ENCODE measurements around the gene DMAC2. TPM values are rescaled to one million over a fixed set of nuclear protein-coding genes. Genes with fewer than 3 reads are reported as not detected.

The DMAC2 gene
- total and polyA plus RNA-seq, 2 of the 13 experiments (the other 11 are each of a cell fraction or from before 2014, with no cell fraction given) = 39.0 to 66.0 TPM

DNA sequence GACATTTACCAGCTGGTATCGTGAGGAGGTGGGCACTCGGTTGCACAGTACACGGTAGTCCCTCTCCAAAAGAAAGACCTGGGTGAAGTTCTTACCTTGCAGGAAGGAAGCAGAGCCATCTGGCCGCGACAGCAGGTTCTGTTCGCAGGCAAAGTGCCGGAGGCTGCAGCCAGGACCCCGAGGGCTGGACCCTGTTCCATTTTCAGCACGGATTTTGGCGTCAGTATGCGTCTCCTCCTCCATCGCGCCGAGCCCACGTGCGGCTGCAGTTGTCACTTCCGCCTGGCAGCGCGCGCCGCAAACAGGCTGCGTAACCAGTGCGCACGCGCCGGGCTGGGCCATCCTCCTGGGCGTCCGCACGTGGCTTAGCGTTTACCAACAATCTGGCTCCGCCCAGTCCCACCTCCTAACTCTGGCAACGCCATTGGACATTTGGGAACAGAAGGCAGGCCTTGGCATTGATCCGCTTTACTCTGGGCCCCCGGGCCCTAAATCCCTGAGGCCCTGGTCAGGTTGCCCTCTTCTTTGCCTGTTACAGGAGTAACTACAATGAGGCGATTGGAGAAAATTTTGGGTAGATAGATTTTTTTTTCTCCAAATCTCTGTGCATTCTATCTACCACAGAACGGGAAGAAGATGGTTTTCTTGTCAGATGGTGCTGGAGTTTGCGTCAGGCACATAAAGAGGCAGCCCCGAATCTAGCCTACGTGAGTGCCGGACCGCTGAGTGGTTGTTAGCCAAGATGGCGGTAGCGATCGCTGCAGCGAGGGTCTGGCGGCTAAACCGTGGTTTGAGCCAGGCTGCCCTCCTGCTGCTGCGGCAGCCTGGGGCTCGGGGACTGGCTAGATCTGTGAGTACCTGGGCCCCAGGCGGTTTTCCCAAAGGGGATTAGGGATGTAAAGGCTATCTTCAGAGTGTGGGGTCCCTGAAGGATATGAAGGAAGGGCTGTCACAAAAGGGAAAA is 42.3 kb downstream of the DMAC2 start, which contains the start of the genes BCKDHA and EXOSC5 (continued):
- TF ChIP-seq PRPF4 (IDR thresholded peaks at IDR 0.05; ENCODE audit: low read depth, low read length, poor library complexity, severe bottlenecking) (no peak), GABPB1 (CRISPR knock-in tag; IDR thresholded peaks at IDR 0.05) (peak; percentile 97), ZNF343 (CRISPR knock-in tag; IDR thresholded peaks at IDR 0.05) (0 out of 2 replicates have a peak, but pooled peaks have one; percentile 28), MED1 (CRISPR knock-in tag; IDR thresholded peaks at IDR 0.05) (peak; percentile 55), SALL1 (CRISPR knock-in tag; IDR thresholded peaks at IDR 0.05) (peak; percentile 80), ZNF781 (CRISPR knock-in tag; IDR thresholded peaks at IDR 0.05; ENCODE audit: borderline replicate concordance, not compliant biosample characterization) (peak; percentile 71), ZNF816 (CRISPR knock-in tag; IDR thresholded peaks at IDR 0.05; ENCODE audit: borderline replicate concordance) (no peak), NONO (IDR thresholded peaks at IDR 0.05) (no peak), NONO (CRISPR knock-in tag; conservative IDR thresholded peaks at IDR 0.05) (peak; percentile 67; the same call in 1 of the 2 replicates), ZSCAN20 (CRISPR knock-in tag; IDR thresholded peaks at IDR 0.05; ENCODE audit: borderline replicate concordance) (peak; percentile 77; the same call in 1 of the 2 replicates), ZFP36L1 (CRISPR knock-in tag; IDR thresholded peaks at IDR 0.05) (peak; percentile 49; the same call in 1 of the 2 replicates), KLF16 (CRISPR knock-in tag; IDR thresholded peaks at IDR 0.05) (peak; percentile 59 to 67; a peak in 2 of 4 replicates), ZBTB38 (CRISPR knock-in tag; IDR thresholded peaks at IDR 0.05) (peak; percentile 45), SRSF1 (optimal IDR thresholded peaks at IDR 0.05; ENCODE audit: low read depth, low read length) (no peak), ZNF496 (CRISPR knock-in tag; IDR thresholded peaks at IDR 0.05; ENCODE audit: insufficient replicate concordance) (no peak), ZNF564 (CRISPR knock-in tag; IDR thresholded peaks at IDR 0.05) (peak; percentile 35; the same call in 1 of the 2 replicates), MED13 (CRISPR knock-in tag; IDR thresholded peaks at IDR 0.05) (peak; percentile 77), SAP130 (CRISPR knock-in tag; IDR thresholded peaks at IDR 0.05; ENCODE audit: low read depth) (peak; percentile 100), NFIC (IDR thresholded peaks at IDR 0.05; ENCODE audit: low read length) (0 out of 2 replicates have a peak, but pooled peaks have one; percentile 15), ZNF232 (CRISPR knock-in tag; IDR thresholded peaks at IDR 0.05; ENCODE audit: borderline replicate concordance) (peak; percentile 83), THAP11 (CRISPR knock-in tag; IDR thresholded peaks at IDR 0.05) (peak; percentile 91)
- TF ChIP-seq, protein P1, sequence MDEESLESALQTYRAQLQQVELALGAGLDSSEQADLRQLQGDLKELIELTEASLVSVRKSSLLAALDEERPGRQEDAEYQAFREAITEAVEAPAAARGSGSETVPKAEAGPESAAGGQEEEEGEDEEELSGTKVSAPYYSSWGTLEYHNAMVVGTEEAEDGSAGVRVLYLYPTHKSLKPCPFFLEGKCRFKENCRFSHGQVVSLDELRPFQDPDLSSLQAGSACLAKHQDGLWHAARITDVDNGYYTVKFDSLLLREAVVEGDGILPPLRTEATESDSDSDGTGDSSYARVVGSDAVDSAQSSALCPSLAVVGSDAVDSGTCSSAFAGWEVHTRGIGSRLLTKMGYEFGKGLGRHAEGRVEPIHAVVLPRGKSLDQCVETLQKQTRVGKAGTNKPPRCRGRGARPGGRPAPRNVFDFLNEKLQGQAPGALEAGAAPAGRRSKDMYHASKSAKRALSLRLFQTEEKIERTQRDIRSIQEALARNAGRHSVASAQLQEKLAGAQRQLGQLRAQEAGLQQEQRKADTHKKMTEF (CRISPR knock-in tag; IDR thresholded peaks at IDR 0.05) = peak; percentile 85
- TF ChIP-seq, protein P2, sequence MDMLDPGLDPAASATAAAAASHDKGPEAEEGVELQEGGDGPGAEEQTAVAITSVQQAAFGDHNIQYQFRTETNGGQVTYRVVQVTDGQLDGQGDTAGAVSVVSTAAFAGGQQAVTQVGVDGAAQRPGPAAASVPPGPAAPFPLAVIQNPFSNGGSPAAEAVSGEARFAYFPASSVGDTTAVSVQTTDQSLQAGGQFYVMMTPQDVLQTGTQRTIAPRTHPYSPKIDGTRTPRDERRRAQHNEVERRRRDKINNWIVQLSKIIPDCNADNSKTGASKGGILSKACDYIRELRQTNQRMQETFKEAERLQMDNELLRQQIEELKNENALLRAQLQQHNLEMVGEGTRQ (IDR thresholded peaks at IDR 0.05; ENCODE audit: low read depth, low read length) = peak; percentile 77
- TF ChIP-seq, protein P2 (CRISPR knock-in tag; IDR thresholded peaks at IDR 0.05; ENCODE audit: borderline replicate concordance) = peak; percentile 86; the same call in 1 of the 2 replicates
- TF ChIP-seq, protein P3, sequence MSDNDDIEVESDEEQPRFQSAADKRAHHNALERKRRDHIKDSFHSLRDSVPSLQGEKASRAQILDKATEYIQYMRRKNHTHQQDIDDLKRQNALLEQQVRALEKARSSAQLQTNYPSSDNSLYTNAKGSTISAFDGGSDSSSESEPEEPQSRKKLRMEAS (IDR thresholded peaks at IDR 0.05) = peak; percentile 100
- TF ChIP-seq, protein P4, sequence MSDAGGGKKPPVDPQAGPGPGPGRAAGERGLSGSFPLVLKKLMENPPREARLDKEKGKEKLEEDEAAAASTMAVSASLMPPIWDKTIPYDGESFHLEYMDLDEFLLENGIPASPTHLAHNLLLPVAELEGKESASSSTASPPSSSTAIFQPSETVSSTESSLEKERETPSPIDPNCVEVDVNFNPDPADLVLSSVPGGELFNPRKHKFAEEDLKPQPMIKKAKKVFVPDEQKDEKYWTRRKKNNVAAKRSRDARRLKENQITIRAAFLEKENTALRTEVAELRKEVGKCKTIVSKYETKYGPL (CRISPR knock-in tag; IDR thresholded peaks at IDR 0.05) = no peak

Data from HepG2 (cell line).